Stimulated activated naive CD4-positive, alpha-beta T cell treated with Interleukin-2 at 50 U/mL for 16 hours (primary cell): ENCODE results near the gene ZNF148.

Experiments used
- DNase-seq: peaks from one replicate; lab custom pipeline; 2025; lab: John Stamatoyannopoulos, UW

Gene ZNF148

DNA sequence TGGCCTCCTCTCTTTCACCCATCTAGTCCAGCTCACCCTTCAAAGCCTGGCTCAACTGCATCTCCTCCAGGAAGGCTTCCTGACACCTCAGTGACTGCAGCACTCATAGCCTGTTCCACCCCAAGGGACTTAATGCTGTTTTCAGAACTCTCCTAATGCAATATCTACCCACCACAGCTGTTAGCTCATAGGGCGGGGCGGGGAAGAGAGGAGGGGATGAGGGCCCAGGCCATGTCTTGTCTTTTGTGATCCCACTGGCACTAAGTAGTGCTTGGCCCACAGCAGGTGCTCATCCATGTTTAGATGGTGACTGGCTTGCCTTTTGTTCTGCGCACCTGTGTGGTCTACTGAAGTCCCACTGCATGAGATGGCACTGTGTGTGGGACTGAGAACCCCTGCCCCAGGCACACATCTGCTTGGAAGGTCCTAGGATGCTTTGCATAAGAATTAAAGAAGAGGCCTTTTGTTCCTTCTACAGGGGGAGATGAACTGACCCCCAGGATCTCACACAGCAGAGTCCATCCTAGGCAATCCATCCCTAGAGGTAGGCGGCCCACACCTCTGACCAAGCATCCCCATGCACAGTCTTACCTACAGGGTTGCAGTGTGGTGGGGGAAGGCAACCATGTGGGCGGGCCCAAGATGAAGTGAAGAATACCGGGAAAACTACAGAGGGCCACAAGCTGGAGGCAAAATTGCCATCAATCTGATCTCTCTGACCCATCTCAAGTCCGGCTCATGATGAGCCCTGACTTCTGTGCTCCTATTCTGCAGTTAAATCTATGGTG lies 185.6 kb downstream of the ZNF148 start:
- DNase-seq, result no peak

DNA sequence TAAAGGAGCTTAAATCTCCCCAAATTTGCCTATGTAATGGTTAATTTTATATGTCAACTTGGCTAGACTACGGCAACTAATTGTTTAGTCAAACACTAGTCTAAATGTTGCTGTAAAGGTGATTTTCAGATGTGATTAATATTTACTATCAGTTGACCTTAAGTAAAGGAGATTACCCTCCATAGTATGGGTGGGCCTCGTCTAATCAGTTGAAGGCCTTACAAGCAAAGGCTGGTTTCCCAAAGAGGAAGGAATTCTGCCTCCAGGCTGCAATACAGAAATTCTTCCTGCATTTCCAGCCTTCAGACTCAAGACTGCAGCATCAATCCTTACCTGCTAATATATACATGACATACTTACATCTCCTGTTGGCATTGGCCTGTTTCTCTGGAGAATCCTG lies 186.2 kb downstream of the ZNF148 start:
- DNase-seq, result no peak

DNA sequence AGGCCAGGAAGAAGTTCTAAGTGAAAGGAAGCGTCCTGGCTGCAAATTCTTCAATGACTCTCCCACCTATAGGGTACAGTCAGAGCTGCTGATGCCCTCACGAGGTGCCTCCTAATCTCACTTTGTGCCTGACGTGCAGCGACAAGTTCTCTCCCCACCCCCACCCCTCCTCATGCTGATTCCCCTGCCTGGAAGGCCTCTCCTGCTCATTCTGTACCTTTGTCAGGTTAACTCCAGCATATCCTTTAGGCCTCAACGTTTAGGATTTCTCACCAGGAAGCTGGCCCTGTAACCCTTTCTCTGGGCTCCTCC lies 187.6 kb downstream of the ZNF148 start:
- no peak for DNase-seq

DNA sequence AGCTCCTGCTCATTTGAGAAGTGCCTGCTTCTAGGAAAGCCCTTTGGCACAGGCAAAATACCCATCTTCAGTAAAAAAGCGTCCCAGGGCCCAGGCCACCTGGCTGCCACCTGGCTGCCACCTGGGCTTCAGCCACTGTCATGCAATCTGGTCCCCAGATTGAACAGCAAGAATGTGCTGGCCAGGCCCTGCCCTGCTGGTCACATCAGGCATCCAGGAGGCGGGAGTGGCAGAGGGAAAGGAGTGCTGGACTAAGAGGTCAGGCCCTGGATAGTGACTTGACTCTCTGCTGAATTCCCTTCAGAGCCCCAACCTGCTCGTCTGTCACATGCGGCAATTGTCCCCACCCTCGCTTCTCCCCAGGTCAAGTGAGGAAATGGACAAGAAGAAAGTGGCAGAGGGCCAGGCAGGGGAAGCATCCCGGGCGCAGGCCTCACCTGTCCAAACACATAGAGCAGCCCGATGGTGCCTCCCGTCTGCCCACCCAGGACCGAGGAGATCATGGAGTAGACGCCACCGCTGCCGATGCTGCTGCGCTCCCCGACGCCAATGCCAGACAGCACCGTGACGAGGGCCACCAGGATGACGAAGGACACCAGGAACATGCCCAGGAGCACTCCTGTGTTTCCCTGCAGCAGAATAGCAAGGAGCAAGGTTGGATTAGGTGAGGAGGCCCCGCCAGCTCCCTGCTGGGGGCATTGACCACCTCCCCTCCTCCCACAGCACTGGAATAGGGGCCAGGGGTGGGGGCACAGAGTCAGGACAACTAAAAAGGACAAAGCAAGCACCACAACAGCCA lies 188.1 kb downstream of the ZNF148 start:
- DNase-seq, result no peak

DNA sequence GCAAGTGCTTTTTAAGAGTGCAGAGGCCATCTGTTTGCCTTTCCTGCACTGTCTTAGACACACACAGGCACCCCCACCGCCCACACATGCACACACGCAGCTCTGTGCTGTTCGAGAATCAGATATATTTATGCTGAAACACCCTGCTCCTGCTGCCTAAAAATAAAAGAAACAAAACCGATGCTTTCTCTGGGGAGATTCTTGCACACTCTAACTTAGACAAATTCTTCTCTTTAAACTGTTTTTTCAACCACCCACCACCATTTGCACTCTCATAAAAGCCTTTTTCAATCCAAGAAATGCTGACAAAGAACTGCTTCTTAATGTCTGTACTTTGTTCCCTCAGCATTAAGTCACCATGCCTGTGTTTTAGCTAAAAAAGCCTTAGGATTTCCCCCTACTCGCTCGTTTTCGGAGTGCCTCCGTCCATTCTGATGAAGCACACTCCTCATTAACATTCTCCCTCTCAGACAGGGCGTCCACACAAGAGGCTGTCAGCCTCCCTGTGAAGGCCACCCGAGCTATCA lies 188.8 kb downstream of the ZNF148 start:
- DNase-seq, result no peak

DNA sequence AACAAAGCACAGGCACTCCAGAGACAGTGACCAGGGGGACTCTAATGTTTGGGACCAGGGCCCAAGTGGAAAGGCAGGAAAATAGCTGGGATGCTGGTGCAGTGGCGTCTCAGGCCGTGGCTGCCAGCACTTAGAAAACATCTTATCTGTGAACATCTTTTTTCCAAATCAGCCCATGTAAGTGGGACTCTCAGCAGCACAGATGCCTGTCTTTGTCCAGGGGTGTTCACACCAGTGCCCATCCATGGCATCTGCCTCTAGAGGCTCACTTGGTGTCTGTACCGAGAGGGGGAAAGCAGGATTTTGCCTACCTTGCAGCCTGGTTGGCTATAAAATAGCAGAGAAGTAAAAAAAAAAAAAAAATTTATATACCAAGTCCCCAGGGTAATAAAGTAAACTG lies 189.3 kb downstream of the ZNF148 start:
- no peak for DNase-seq

DNA sequence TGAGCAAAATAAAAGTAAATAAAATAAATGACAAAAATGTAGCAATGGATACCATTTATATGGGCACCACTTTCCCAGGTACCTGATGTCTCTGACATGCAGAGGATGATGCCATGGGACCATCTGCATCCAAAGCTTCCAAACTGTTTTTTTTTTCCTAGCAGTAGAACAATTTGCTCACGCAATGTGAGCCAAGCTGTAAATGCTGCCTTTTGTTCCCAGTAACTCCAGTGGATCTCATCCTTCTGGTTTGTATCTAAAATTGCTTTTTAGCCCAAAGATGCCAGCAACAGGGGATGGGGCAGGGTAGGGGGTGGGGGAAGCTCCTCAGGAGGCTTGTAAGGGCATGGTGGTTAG lies 195.3 kb downstream of the ZNF148 start:
- DNase-seq, result no peak

DNA sequence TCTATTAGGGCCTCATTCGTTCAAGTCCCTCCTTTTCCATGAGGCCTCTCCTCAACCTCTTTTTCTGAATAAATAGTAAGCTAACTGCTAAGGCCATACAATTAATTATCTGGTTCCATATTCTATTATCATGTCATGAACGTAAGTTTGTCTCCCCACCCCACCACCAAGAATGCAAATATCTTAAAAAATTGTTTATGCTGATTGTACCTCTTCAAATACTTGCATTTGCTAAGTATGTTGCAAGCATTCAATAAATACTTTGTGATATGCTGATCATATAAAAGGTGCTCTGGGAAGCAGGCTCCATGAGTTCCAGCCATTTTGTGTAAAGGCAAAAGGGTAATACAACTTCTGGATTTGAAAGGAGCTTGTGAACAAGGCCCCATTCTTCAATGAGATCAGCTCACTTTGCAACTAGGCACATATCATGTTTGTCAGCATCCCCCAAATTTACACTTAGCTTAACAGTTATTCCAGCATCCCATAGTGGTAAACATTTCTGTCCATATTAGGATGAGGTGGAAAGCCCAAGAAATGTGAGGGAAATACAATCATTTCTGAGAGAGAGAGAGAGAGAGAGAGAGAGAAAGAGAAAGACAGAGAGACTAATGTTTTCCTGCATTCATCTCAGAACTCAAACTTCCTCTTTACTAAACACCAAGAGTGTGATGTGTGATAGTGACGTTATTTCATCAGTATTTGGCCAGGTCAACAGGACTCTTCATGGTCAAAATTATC lies 195.8 kb downstream of the ZNF148 start:
- DNase-seq, result no peak

DNA sequence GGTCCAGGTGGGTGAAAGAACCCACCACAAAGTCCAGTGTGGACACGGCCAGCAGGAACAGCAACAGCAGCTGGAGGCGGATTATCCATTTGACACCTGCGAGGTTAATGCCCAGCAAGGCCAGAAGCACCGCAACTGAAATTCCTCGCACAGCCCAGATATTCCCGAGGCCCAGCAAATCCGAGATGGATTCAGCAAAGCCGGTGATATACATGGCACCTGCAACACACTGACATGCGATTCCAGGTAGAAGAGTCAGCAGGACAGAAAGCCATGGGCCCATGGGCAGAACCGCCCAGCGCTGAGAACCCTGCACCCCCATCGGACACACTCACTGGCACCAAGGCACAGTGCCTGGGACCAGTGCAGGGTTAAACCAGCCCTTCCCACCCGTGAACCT lies 197.4 kb downstream of the ZNF148 start:
- no peak for DNase-seq
